ENCODE data around the gene BIRC6. TPM values are rescaled to one million over a fixed set of nuclear protein-coding genes. Genes with fewer than 3 reads are reported as not detected.

The BIRC6 gene
- total and polyA plus RNA-seq, 2 of the 4 experiments (the other 2 are of a cell fraction) = 26.5 to 316 TPM

GRCh38 chr2:32463110-32463509 is 106.3 kb downstream of the BIRC6 start:
- ChIA-PET POLR2A (ENCODE audit: unreplicated experiment) (no interaction called here), CTCF (interaction anchor here (0.9 kb wide), 1 partner anchor 43 kb away, joined by 4 read pairs; no protein-coding TSS in a partner anchor)
- no peak for ATAC-seq (ENCODE audit: low read depth)
- Histone ChIP-seq H2BK15ac (ENCODE audit: low read depth, low read length) (no peak overlapping the region), H4K20me1 (ENCODE audit: insufficient read depth, low read length) (peaks cover 3% of the 10 kb centered on the region; the same call in 1 of the 2 replicates), H3K79me1 (ENCODE audit: low read depth in 1 of 2, low read length in 2 of 2) (peaks cover 24 to 37% of the 10 kb centered on the region in 2 experiments), H3K27me3 (ENCODE audit: control insufficient read depth, insufficient read depth, low read length) (no peaks in the 10 kb centered on the region), H3K9me3 (ENCODE audit: control insufficient read depth, insufficient read depth, low read length) (no peaks in the 10 kb centered on the region), H3K56ac (ENCODE audit: extremely low read depth, insufficient read depth, low read length) (no peak overlapping the region), H3K9ac (ENCODE audit: low read depth, low read length) (no peak overlapping the region), H3K4me1 (ENCODE audit: control insufficient read depth, insufficient read depth, low read length) (no peaks in the 10 kb centered on the region), H2BK120ac (ENCODE audit: low read depth, low read length) (no peak overlapping the region), H2AFZ (replicated peaks; ENCODE audit: low read length, poor library complexity) (no peak overlapping the region), H3K9me1 (ENCODE audit: insufficient read depth, low read length) (peaks cover 10% of the 10 kb centered on the region), H2AK9ac (replicated peaks; ENCODE audit: low read depth, low read length, poor library complexity) (no peak overlapping the region), H2BK5ac (ENCODE audit: low read depth, low read length, poor library complexity, severe bottlenecking) (no peak overlapping the region), H2BK20ac (ENCODE audit: low read depth, low read length) (no peak overlapping the region), H3K27ac (ENCODE audit: insufficient read depth, low read length) (no peak overlapping the region), H4K91ac (ENCODE audit: insufficient read depth, low read depth, low read length) (no peak overlapping the region), H3K4me2 (ENCODE audit: low read depth, low read length) (no peak overlapping the region), H3K4me3 (ENCODE audit: insufficient read depth, low read depth, low read length) (no peak overlapping the region), H3K18ac (ENCODE audit: low read depth, low read length) (no peak overlapping the region), H3K4ac (ENCODE audit: low read depth, low read length) (no peak overlapping the region), H4K8ac (ENCODE audit: low read depth in 2 of 2, low read length in 2 of 2) (no peak overlapping the region), H4K5ac (ENCODE audit: low read depth, low read length) (no peak overlapping the region), H3K14ac (replicated peaks; ENCODE audit: low read depth, low read length) (no peak overlapping the region), H2AK5ac (ENCODE audit: low read depth, low read length) (no peak overlapping the region), H3K23ac (ENCODE audit: low read depth, low read length) (no peak overlapping the region), H3K36me3 (ENCODE audit: control insufficient read depth, insufficient read depth, low read length) (peaks cover 24% of the 10 kb centered on the region)
- BruUV-seq (replicated peaks) = no TSS peak
- 100% methylated on average over 1 of the region's 4 CpGs; no CpG with 5 or more reads in 1 of the 2 experiments for WGBS, 2 experiments (ENCODE audit: extremely low coverage in 2 of 2, insufficient read length in 1 of 2)
- intact Hi-C loops (cut with micrococcal nuclease) (no loop called here), in situ Hi-C loops (cut with MboI; ENCODE audit: low sequenced_read_pairs) (no loop called here), dilution Hi-C loops (cut with HindIII; ENCODE audit: low sequenced_read_pairs, unreplicated experiment) (no loop called here)
- TF ChIP-seq USF2 (IDR thresholded peaks at IDR 0.05; ENCODE audit: low read depth, low read length) (no peak), FOS (IDR thresholded peaks at IDR 0.05; ENCODE audit: low read depth, low read length) (no peak), SMC3 (IDR thresholded peaks at IDR 0.05; ENCODE audit: low read depth, low read length) (no peak), RFX5 (IDR thresholded peaks at IDR 0.05; ENCODE audit: low read depth, low read length) (no peak)
- DNase-seq = no peak
